K562 (cell line): ENCODE results near the gene LAMTOR4. TPM values are rescaled to one million over a fixed set of nuclear protein-coding genes. Genes with fewer than 3 reads are reported as not detected.

Source experiments
- ATAC-seq: fragments of 200-7000 bp; cut with Tn5 transposase; 3 replicates; pipeline ENCODE4 v1.9.1; 2020; ENCODE audit warnings: moderate library complexity
- BruUV-seq: library from RNA; stranded (reverse); fragments of 400-500 nt; replicated peaks from 2 replicates; lab custom pipeline; 2021; lab: Mats Ljungman, UMichigan
- CTCF ChIA-PET: fragments of 300-600 bp; formaldehyde crosslinking; extraction: SDS; loops from one replicate; lab custom pipeline; 2021; ENCODE audit warnings: low intra/inter-chr PET ratio; lab: Yijun Ruan, JAX
- POLR2A ChIA-PET: fragments of 300-600, 350-650 bp; sonication (Branson Sonifier 250); formaldehyde crosslinking; extraction: SDS; loops from one replicate; lab custom pipeline; 2021; ENCODE audit warnings: antibody characterized with exemption, inconsistent platforms; lab: Yijun Ruan, JAX
- DNase-seq, 4 experiments: peaks; one replicate each; pipeline versions ENCODE4 v3.0.0 to v3.0.0-alpha.2; 2011 to 2018; ENCODE audit warnings: low spot score in 3 of 4, mixed read lengths in 3 of 4; ENCODE audit errors: extremely low read depth in 1 of 4
- FAIRE-seq: peaks from 2 replicates; lab custom pipeline; 2011; peaks lifted over from hg19 to GRCh38; lab: Jason Lieb, UNC
- H2AFZ ChIP-seq: 2 replicates; pipeline ENCODE4 v1.6.0; 2011; ENCODE audit warnings: low read depth, low read length, control low read depth, inconsistent platforms
- H3K27ac ChIP-seq: fragments of 200-600 bp; 3 replicates; pipeline ENCODE4 v1.8.0; 2011; ENCODE audit warnings: low read depth, mild to moderate bottlenecking, control low read depth, inconsistent platforms, low read length, moderate library complexity, mixed read lengths; ENCODE audit errors: extremely low read depth
- H3K27me3 ChIP-seq, 2 experiments: fragments of 300-600 bp in 1 of 2; 2 replicates in 1 of 2; 3 replicates in 1 of 2; pipeline versions ENCODE4 v1.6.0 to v1.8.0; 2011; ENCODE audit warnings: inconsistent platforms in 2 of 2, low read length in 2 of 2, mild to moderate bottlenecking in 1 of 2, mixed read lengths in 1 of 2, moderate library complexity in 1 of 2; ENCODE audit not compliant: control insufficient read depth in 2 of 2, insufficient read depth in 2 of 2
- H3K36me3 ChIP-seq: fragments of 300-600 bp; 3 replicates; pipeline ENCODE4 v1.8.0; 2011; ENCODE audit warnings: mild to moderate bottlenecking, low read length, inconsistent platforms; ENCODE audit not compliant: control insufficient read depth, insufficient read depth
- H3K4me1 ChIP-seq, 2 experiments: fragments of 200-600 bp in 1 of 2; replicated peaks in 1 of 2; 2 replicates in 1 of 2; 3 replicates in 1 of 2; pipeline versions ENCODE4 v1.5.1 to v1.8.0; 2011; ENCODE audit warnings: inconsistent platforms in 2 of 2, low read length in 2 of 2, mild to moderate bottlenecking in 1 of 2, mixed read lengths in 1 of 2, moderate library complexity in 1 of 2; ENCODE audit not compliant: control insufficient read depth in 2 of 2, insufficient read depth in 2 of 2
- H3K4me2 ChIP-seq: 2 replicates; pipeline ENCODE4 v1.6.1; 2011; ENCODE audit warnings: low read length, control low read depth, inconsistent platforms, mixed read lengths; ENCODE audit not compliant: insufficient read depth
- H3K4me3 ChIP-seq: fragments of 200-600 bp; sonication (generic), shearing (Covaris generic); 2 replicates; pipeline ENCODE4 v1.5.1; 2016; ENCODE audit warnings: control low read depth, inconsistent platforms
- H3K79me2 ChIP-seq: fragments of 200-600 bp; 3 replicates; pipeline ENCODE4 v1.8.0; 2011; ENCODE audit warnings: low read length, inconsistent platforms; ENCODE audit not compliant: control insufficient read depth, insufficient read depth
- H3K9ac ChIP-seq, 2 experiments: 2 replicates each; pipeline versions ENCODE4 v1.6.0 to v1.6.1; 2011; ENCODE audit warnings: low read depth in 2 of 2, low read length in 2 of 2, control low read depth in 1 of 2, inconsistent platforms in 1 of 2, mild to moderate bottlenecking in 1 of 2, mixed read lengths in 1 of 2; ENCODE audit not compliant: insufficient read depth in 1 of 2
- H3K9me1 ChIP-seq: one replicate; pipeline ENCODE4 v1.6.0; 2011; ENCODE audit warnings: inconsistent platforms, mild to moderate bottlenecking, low read length, moderate library complexity; ENCODE audit not compliant: control insufficient read depth, insufficient read depth
- H3K9me3 ChIP-seq: replicated peaks from 2 replicates; pipeline ENCODE4 v1.5.1; 2011; ENCODE audit warnings: low read depth, low read length, inconsistent platforms; ENCODE audit not compliant: control insufficient read depth, insufficient read depth
- H4K20me1 ChIP-seq: replicated peaks from 2 replicates; pipeline ENCODE4 v1.6.1; 2011; ENCODE audit warnings: low read length, inconsistent platforms, mixed read lengths; ENCODE audit not compliant: control insufficient read depth, insufficient read depth
- CBFB ChIP-seq: sonication (generic); formaldehyde crosslinking; IDR thresholded peaks from 2 replicates; pipeline ENCODE4 v1.4.0; 2020; ENCODE audit warnings: mild to moderate bottlenecking, missing genetic modification reagents
- CXXC5 ChIP-seq: fragments of 250-450 bp; sonication (Bioruptor Pico); IDR thresholded peaks from 2 replicates; pipeline ENCODE4 v1.8.0; 2022; ENCODE audit warnings: inconsistent platforms, mild to moderate bottlenecking, moderate library complexity
- DNMT1 ChIP-seq: fragments of 450-650 bp; IDR thresholded peaks from 2 replicates; pipeline ENCODE4 v1.6.1; 2016; ENCODE audit warnings: antibody characterized with exemption, mild to moderate bottlenecking
- E2F8 ChIP-seq: fragments of 450-650 bp; IDR thresholded peaks from 2 replicates; pipeline ENCODE4 v1.7.1; 2018; ENCODE audit warnings: mild to moderate bottlenecking, low read depth; ENCODE audit not compliant: partially characterized antibody
- ELF4 ChIP-seq: fragments of 450-650 bp; formaldehyde crosslinking; IDR thresholded peaks from 2 replicates; pipeline ENCODE4 v1.4.0; 2022; ENCODE audit warnings: missing genetic modification characterization
- FOXJ3 ChIP-seq: sonication (generic); formaldehyde crosslinking; IDR thresholded peaks from 2 replicates; pipeline ENCODE4 v1.4.0; 2020; ENCODE audit warnings: mild to moderate bottlenecking, missing genetic modification reagents
- GATAD2A ChIP-seq: fragments of 450-650 bp; IDR thresholded peaks from 2 replicates; pipeline ENCODE4 v1.6.1; 2017
- HBP1 ChIP-seq: fragments of 450-650 bp; formaldehyde crosslinking; IDR thresholded peaks from 2 replicates; pipeline ENCODE4 v1.4.0; 2022; ENCODE audit warnings: missing genetic modification characterization
- KHSRP ChIP-seq: fragments of 450-650 bp; IDR thresholded peaks from 2 replicates; pipeline ENCODE4 v1.6.1; 2017
- MAFG ChIP-seq: fragments of 450-650 bp; conservative IDR thresholded peaks from 2 replicates; pipeline ENCODE4 v1.6.1; 2016; ENCODE audit warnings: missing genetic modification characterization, missing compliant biosample characterization
- MTA2 ChIP-seq: fragments of 450-650 bp; IDR thresholded peaks from 2 replicates; pipeline ENCODE4 v1.6.1; 2016; ENCODE audit warnings: low read depth
- RFX7 ChIP-seq: fragments of 250-450 bp; sonication (Bioruptor Pico); IDR thresholded peaks from 2 replicates; pipeline ENCODE4 v1.5.1; 2021; ENCODE audit warnings: mild to moderate bottlenecking
- SP1 ChIP-seq: sonication (generic); formaldehyde crosslinking; IDR thresholded peaks from 2 replicates; pipeline ENCODE4 v1.8.1; 2022; ENCODE audit warnings: mild to moderate bottlenecking, missing genetic modification reagents
- STAT6 ChIP-seq: sonication (generic); formaldehyde crosslinking; IDR thresholded peaks from 2 replicates; pipeline ENCODE4 v1.8.1; 2023; ENCODE audit warnings: mild to moderate bottlenecking, missing genetic modification reagents
- TBP ChIP-seq: optimal IDR thresholded peaks from 2 replicates; pipeline ENCODE3; 2011; ENCODE audit warnings: low read depth, low read length, improper control_type of control experiment
- U2AF2 ChIP-seq: fragments of 200-400 bp; formaldehyde crosslinking; optimal IDR thresholded peaks from 2 replicates; pipeline ENCODE3; 2017; ENCODE audit warnings: low read depth, mild to moderate bottlenecking, low read length
- XRCC5 ChIP-seq: fragments of 200-400 bp; formaldehyde crosslinking; IDR thresholded peaks from 2 replicates; pipeline ENCODE4 v1.6.1; 2017; ENCODE audit warnings: low read depth, mild to moderate bottlenecking, low read length
- WGBS: fragments of 100-300 bp; shearing (Covaris generic); methylation state at CpG from one replicate; pipeline ENCODE4 v1.1.6; 2016; ENCODE audit warnings: low coverage, mixed read lengths; ENCODE audit not compliant: insufficient coverage; ENCODE audit errors: missing lambda C conversion rate; 5-methylcytosine and 5-hydroxymethylcytosine counted together
- in situ Hi-C: fragments of 300-500 bp; cut with MboI; formaldehyde crosslinking; loops from 4 replicates; pipeline ENCODE4 v1.15.0; 2018; ENCODE audit warnings: inconsistent platforms, mixed read lengths
- intact Hi-C: fragments of 100-400 bp; cut with micrococcal nuclease; formaldehyde crosslinking; loops from 2 replicates; pipeline ENCODE4 v1.14.2; 2022
- polyA plus RNA-seq, 8 experiments: library from polyadenylated mRNA; depleted of rRNA in 4 of 8; stranded (reverse) in 5 of 8; unstranded in 3 of 8; fragments of >200 nt; fragmentation: Nextera tagmentation in 2 of 8; fragmentation: Illumina TruSeq in 1 of 8; extraction: Ambion mirVana in 2 of 8; extraction: Trizol in 1 of 8; gene quantifications; 2 replicates each; pipeline versions ENCODE4 v1.2.1 to v1.2.3, GENCODE V29; 2011 to 2014; ENCODE audit warnings: inconsistent platforms in 1 of 8, missing spikeins in 1 of 8
- total RNA-seq, 7 experiments: library from RNA; depleted of rRNA in 6 of 7; stranded (reverse); fragments of >200 nt in 6 of 7; fragmentation: Illumina TruSeq in 2 of 7; extraction: Trizol in 2 of 7; gene quantifications; 2 replicates each; pipeline versions ENCODE4 v1.2.1 to v1.2.3, GENCODE V29; 2011 to 2021; ENCODE audit warnings: low replicate concordance in 1 of 7

Gene LAMTOR4
- total and polyA plus RNA-seq, 9 of the 15 experiments (the other 6 are each of a cell fraction or from before 2014, with no cell fraction given) = 79.6 to 314 (median 195) TPM

GRCh38 chr7:100132697-100133151 lies 16.0 kb upstream of the LAMTOR4 start:
- Histone ChIP-seq H3K9me3 (no peaks in the 10 kb centered on the region), H3K4me2 (peak overlapping the region; percentile 47), H3K9ac (no peak overlapping the region; a peak in 1 of 4 replicates), H3K4me3 (no peak overlapping the region), H4K20me1 (no peaks in the 10 kb centered on the region), H3K4me1 (peaks cover 10% of the 10 kb centered on the region in 2 experiments), H3K36me3 (no peaks in the 10 kb centered on the region), H2AFZ (peak overlapping the region; percentile 61), H3K27me3 (no peaks in the 10 kb centered on the region; a peak in 2 of 5 replicates), H3K9me1 (no peaks in the 10 kb centered on the region), H3K79me2 (peaks cover 3% of the 10 kb centered on the region; the same call in 2 of the 3 replicates), H3K27ac (no peak overlapping the region)
- peak; percentile 93 for ATAC-seq
- in situ Hi-C loops (loop anchor here (5.0 kb wide), 2 partner anchors 80 to 215 kb away; no protein-coding TSS in a partner anchor), intact Hi-C loops (loop anchor here (1.0 to 2.0 kb wide), 4 partner anchors 56 to 274 kb away; no protein-coding TSS in a partner anchor)
- ChIA-PET POLR2A (interaction anchor here (0.7 to 3.8 kb wide), 10 partner anchors 9 to 297 kb away, joined by 3 to 13 read pairs (median 3); partner anchors contain the start of genes GPC2, LAMTOR4 and MEPCE), CTCF (interaction anchor here (0.6 to 4.8 kb wide), 8 partner anchors 44 to 351 kb away, joined by 3 to 54 read pairs (median 4); partner anchors contain the start of genes COPS6 and NYAP1)
- WGBS = 4% methylated on average over 3 of the region's 3 CpGs
- peak; percentile 76 to 87 (median 84) for DNase-seq
- no TSS peak for BruUV-seq
- peak; percentile 93 for FAIRE-seq
- TF ChIP-seq HBP1 (CRISPR knock-in tag) = peak; percentile 52; the same call in 1 of the 2 replicates
- no peak for TF ChIP-seq CBFB
- TF ChIP-seq DNMT1 = no peak
- no peak for TF ChIP-seq U2AF2
- TF ChIP-seq KHSRP = no peak
- TF ChIP-seq STAT6 (CRISPR knock-in tag) = no peak
- no peak for TF ChIP-seq CXXC5 (CRISPR knock-in tag)
- TF ChIP-seq MAFG = no peak
- peak; percentile 88 for TF ChIP-seq ELF4 (CRISPR knock-in tag)
- no peak for TF ChIP-seq FOXJ3 (CRISPR knock-in tag)
- TF ChIP-seq GATAD2A = no peak
- TF ChIP-seq E2F8 = peak; percentile 70
- TF ChIP-seq XRCC5 = peak; percentile 87
- no peak for TF ChIP-seq RFX7 (CRISPR knock-in tag)
- no peak for TF ChIP-seq MTA2
- TF ChIP-seq TBP = peak; percentile 8
- TF ChIP-seq SP1 (CRISPR knock-in tag) = 0 out of 2 replicates have a peak, but pooled peaks have one; percentile 8
